AG08395 (cell line): ENCODE results near the gene DCAF15.
"Not testable (repeated sequence)": the region's sequence is repeated elsewhere in the genome, so short reads cannot be mapped to it uniquely, and the experiment has no call there.

Source experiments
- DNase-seq: peaks from one replicate; pipeline ENCODE4 v3.0.0; 2012; ENCODE audit warnings: mixed read lengths, low spot score

The DCAF15 gene, protein sequence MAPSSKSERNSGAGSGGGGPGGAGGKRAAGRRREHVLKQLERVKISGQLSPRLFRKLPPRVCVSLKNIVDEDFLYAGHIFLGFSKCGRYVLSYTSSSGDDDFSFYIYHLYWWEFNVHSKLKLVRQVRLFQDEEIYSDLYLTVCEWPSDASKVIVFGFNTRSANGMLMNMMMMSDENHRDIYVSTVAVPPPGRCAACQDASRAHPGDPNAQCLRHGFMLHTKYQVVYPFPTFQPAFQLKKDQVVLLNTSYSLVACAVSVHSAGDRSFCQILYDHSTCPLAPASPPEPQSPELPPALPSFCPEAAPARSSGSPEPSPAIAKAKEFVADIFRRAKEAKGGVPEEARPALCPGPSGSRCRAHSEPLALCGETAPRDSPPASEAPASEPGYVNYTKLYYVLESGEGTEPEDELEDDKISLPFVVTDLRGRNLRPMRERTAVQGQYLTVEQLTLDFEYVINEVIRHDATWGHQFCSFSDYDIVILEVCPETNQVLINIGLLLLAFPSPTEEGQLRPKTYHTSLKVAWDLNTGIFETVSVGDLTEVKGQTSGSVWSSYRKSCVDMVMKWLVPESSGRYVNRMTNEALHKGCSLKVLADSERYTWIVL

DNA sequence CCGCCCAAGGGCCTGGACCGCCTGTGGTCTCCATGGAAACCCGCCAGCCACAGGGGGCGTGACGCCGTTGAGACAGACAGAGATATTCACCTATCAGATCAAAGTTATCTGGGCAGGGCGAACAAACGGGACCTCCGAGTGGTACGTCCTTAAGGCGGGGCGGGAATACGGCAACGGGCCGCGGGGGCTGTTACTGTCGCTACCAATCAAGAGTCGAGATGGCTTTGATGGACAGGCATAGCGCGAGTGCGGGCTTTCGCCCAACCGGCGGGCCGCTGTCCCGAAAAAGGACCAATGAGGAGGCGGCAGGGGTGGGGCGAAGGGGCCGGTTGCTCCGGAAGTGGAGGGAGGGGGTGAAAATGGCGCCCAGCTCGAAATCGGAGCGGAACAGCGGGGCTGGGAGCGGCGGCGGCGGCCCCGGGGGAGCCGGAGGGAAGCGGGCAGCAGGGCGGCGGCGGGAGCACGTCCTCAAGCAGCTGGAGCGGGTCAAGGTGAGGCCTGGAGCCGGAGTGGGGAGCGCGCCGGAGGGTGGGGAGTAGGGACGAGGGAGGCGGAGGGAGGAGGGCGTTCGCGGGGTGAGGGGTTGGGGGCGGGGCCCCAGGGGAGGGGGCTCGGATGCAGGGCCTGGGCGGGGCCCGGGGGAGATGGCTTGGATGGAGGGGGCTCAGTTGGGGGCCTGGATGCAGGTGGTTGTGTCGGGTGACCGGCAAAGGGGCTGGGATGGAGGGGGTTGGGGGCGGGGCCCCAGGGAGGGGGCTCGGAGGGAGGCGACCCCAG is at the start of gene DCAF15:
DCAF15 (plus strand) TSS at position 356 of the 777 bp plus-strand sequence; CDS start at position 360, 4 bp downstream.
- DNase-seq: peak; percentile 100

DNA sequence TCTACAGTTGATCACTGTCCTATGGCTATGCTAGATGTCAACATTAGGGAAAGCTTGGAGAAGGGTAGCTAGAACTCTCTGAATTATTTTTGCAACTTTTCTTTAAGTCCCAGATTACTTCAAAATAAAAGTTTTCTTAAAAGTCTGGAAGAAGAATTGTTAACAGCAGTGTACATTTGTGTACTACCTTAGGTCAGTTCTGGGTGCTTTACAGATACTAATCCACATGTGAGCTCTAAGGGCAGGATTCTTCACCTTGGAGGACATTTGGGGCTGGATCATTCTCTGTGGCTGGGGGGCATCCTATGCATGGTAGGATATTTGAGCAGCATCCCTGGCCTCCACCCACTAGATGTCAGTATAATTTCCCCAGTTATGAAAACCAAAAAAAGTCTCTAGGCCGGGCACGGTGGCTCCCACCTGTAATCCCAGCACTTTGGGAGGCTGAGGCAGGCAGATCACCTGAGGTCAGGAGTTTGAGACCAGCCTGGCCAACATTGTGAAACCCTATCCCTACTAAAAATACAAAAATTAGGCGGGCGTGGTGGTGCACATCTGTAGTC is 49.2 kb upstream of the DCAF15 start:
- DNase-seq: no peak

DNA sequence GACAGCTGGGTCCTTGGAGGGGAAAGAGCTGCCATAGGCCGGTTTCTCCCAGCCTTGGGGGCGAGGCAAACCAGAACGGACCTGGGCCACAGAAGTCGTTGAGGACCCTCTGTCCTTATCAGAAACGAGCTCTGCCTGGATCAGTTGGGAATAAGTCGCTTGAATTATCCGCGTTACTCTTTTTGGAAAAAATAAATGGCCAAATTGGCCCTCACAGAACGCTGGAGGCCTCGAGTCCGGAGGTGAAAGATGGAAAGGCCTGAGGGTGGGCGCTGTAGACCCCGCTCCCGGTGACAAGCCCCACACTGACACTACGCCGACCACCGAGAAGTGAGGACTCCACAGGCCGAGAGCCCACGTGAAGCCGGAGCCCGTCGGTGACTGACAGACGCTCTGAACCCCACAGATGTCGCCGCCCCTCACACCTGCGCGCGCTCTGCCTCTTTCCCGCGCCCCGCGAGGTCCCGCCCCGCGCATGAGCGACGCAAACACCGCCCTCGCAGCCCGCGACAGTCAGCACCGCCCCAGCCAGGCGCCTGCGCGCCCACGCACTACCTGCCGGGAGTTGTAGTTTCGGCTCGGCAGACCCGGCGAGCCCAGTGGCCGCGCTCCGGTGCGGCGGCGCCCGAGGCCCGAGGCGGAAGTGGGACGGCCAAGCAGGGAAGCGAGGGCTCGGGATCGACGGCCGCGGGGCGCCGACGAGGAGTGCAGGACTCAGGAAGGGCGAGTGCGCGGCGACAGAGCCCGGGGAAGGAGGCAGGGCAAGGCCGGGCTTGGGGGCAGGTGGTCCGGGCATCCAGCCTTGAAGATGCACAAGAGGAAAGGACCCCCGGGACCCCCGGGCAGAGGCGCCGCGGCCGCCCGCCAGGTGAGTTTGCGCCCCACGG is 46.4 kb upstream of the DCAF15 start, which contains the start of the genes BRME1 and CC2D1A:
BRME1 (minus strand) TSS at position 484 of the 887 bp plus-strand sequence. CDS start 1,225 bp downstream, outside the sequence.
CC2D1A (plus strand) TSS at position 568 of the 887 bp plus-strand sequence; CDS start at position 809, 241 bp downstream.
- DNase-seq: peak; percentile 99

DNA sequence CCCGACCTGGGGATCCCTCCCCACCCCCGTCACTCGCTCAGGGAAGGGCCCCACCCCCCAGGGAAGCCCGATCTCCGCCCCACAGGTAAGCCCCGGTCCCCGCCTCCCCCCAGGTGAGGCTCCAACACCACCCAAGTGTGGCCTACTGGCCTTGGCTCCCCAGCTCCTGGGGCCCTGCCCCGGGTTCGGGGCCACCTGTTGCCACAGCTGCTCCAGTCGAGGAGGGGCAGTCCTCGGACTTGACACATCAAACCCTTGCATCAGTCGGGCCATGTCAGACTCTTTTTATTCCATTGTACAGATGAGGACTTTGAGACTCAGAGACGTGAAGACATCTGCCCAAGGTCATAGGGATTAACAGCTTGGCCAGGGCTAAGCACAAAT is 45.8 kb upstream of the DCAF15 start:
- no peak for DNase-seq

DNA sequence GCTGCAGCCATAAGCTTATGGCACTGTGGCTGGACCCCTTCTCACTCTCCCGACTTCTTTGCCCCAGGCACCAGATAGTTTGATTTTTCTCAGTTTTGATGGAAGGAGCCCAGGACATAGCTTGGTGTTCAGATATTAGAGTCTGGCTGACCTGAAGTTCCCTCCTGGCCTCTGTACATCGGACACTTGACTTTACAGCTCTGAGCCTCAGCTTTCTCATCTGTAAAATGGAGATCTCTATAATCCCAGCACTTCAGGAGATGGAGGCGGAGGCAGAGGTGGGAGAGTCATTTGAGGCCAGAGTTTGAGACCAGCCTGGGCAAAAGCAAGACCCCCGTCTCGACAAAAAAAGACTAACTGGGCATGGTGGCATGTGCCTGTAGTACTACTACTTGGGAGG is 45.4 kb upstream of the DCAF15 start:
- DNase-seq: no peak

DNA sequence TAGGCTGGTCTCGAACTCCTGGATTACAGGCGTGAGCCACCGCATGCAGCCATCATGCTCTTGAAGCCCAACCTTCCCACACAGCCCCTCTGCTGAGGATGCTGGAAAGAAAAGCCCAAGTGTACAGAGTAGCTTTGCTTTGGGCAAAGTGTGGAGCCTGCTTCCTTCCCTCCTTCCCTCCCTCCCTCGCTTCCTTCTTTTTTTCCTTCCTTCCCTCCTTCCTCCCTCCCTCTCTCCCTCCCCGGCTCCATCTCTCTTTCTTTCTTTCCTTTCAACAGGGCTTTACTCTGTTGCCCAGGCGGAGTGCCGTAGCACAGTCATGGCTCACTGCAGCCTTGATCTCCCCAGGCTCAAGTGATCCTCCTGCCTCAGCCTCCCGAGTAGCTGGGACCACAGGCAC is 43.6 kb upstream of the DCAF15 start:
- no peak for DNase-seq

DNA sequence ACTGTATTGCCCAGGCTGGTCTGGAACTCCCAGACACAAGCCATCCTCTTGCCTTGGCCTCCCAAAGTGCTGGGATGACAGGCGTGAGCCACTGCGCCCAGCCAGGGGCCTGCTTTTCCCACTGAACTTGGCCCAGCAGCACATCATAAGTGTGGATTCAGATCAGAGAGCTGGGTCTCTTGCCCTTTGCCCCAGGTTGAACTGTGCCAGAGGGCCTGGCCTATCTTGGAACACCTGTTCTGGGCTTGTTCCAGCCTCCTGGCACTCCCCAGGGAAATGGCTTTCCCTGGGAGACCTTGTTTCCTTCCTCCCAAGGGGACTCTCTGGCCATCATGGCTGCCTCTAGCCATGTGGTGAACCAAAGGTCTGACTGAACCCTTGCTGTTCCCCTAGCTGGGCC is 42.9 kb upstream of the DCAF15 start:
- no peak for DNase-seq

DNA sequence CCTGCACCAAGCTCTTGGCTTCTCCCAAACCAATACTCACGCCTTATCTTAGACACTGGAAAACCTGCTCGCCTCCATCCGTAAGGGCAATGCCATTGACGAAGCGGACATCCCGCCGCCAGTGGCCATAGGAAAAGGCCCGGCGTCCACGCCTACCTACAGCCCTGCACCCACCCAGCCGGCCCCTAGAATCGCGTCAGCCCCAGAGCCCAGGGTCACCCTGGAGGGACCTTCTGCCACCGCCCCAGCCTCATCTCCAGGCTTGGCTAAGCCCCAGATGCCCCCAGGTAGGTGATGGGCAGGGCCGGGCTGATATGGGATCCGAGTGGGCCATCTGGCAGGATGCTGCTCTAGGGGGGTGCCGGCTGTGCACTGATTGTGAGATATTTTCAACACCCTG is 39.0 kb upstream of the DCAF15 start:
- DNase-seq: no peak

DNA sequence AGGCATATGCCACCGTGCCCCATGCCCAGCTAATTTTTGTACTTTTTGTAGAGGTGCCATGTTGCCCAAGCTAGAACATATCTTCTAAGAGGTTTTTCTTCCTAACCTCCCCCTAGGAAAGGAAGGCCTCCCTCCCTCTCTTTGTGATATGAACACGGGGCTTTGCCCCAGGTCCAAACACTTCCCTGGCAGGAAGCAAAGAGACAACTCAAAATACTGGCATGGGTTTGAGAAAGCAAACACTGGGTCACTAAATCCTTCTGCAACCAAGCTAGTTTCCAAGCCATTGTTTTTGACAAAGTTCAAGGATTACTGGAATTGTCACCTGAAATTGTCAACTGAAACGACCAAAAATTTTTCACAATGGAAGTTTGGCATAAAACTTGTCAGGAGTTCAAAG is 37.5 kb upstream of the DCAF15 start:
- DNase-seq: no peak

DNA sequence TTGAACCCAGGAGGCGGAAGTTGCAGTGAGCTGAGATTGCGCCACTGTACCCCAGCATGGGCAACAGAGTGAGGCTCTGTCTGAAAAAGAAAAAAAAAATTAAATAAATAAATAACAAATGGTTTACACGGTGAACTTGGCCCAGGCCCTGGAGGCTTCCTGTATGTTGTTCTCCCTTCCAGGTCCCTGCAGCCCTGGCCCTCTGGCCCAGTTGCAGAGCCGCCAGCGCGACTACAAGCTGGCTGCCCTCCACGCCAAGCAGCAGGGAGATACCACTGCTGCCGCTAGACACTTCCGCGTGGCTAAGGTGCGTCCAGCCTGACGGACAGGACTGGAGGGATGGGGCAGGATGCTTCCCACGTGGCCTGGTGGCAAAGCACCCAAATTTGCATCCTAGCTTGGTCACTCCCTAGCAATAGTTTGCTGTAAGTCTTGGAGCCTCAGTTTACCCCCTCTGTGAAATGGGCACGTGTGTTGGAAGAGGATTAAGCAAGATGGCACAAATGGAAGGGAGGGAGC is 34.4 kb upstream of the DCAF15 start:
- no peak for DNase-seq

DNA sequence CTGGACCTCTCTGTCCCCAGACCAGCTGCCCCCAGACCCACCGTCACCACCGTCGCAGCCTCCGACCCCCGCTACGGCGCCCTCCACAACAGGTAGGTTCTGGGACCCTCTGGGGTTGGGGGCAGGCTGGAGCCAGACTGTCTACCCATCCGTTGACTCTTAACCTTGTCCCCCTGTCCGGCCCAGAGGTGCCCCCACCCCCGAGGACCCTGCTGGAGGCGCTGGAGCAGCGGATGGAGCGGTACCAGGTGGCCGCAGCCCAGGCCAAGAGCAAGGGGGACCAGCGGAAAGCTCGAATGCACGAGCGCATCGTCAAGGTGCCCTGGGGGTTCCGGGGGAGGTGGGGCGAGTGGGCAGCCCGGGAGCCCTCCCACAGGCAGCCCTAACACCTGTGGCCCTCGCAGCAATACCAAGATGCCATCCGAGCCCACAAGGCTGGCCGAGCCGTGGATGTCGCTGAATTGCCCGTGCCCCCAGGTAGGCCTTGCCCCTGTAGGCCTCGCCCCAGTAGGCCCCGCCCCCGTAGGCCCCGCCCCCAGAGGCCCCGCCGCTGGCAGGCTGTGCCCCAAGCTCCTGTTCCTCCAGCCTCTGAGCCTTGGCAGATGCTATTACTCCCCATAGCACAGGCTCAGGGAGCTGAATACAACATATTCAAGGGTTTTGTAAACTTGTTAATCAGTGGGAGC is 33.4 kb upstream of the DCAF15 start:
- DNase-seq: no peak

DNA sequence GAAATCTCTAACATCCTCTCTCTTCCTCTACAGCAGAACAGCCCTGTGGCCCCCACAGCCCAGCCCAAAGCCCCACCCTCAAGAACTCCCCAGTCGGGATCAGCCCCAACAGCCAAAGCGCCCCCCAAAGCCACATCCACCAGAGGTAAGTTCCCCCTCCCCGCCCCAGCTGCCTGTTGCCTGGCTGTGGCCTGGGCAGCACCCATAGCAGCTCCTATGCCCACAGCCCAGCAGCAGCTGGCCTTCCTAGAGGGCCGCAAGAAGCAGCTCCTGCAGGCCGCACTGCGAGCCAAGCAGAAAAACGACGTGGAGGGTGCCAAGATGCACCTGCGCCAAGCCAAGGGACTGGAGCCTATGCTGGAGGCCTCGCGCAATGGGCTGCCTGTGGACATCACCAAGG is 31.8 kb upstream of the DCAF15 start:
- DNase-seq: no peak

DNA sequence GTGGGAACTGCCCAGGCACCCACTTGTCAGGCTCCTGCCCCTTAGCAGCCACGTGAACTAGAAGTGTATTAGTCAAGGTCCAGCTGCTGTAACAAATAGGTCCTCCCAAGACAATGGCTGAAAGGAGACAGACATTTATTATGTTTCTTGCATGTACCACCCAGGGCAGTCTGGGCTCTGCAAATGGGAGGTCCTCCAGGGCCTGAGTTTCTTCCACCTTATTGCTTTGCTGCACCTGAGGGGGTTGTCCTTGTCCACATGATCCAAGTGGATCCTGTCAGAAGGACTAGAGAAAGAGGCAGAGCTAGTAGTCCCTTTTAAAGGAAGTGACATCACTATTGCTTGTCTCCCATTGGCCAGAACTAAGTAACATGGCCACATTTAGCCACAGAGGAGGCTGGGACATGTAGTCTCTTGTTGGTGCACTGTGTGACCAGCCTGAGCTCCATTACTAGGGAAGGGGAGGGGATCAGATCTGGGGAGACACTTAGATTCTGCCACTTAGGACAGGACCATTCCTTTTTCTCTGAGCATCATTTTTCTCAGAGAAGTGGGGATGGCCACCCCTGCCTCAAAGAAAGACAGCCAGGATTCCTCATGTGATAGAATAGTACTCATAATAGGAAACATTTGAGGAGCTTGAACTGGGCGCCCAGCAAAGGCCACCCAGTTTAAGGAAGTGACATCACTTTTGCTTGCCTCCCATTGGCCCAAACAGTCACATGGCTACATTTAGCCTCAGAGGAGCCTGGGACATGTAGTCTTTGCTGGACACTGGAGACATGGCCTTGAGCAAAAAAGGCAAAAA is 31.2 kb upstream of the DCAF15 start:
- peak; percentile 62 for DNase-seq

DNA sequence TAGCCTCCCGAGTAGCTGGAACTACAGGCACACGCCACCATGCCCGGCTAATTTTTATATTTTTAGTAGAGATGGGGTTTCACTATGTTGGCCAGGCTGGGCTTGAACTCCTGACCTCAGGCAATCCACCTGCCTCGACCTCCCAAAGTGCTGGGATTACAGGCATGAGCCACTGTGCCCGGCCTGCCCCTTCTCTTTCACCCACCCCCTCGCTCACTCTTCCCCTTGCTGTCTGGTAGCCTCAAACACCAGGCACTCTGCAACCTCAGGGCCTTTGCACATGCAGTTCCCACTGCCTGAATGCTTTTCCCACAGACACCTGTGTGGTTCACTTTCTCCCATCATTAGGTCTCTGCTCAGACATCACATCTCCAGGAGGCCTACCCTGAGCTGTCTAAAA is 30.2 kb upstream of the DCAF15 start:
- DNase-seq: not testable (repeated sequence)

DNA sequence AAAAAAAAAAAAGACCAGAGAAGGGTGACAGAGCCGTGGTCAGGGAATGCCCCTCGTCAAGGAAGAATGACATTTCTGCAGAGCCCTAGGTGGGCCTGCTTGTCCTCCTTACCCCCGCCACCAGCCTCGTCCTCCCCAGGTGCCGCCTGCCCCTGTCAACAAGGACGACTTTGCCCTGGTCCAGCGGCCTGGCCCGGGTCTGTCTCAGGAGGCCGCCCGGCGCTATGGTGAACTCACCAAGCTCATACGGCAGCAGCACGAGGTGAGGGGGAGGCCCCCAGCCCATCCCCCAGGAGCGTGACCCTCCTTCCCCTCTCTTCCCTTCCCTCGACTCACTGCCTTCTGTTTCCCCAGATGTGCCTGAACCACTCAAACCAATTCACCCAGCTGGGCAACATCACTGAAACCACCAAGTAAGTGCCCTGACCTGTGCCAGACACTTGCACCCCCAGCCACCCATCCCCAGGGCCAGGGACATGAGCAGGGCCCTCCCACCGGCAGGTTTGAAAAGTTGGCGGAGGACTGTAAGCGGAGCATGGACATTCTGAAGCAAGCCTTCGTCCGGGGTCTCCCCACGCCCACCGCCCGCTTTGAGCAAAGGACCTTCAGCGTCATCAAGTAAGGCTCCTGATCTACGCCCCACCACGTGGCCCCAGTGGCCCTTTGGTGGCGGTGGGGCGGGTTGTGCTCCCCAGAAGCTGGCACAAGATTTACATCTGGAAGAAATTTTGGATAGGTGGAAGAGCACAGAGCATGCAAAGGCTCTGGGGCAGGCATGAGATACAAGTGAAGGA is 28.9 kb upstream of the DCAF15 start:
- no peak for DNase-seq

DNA sequence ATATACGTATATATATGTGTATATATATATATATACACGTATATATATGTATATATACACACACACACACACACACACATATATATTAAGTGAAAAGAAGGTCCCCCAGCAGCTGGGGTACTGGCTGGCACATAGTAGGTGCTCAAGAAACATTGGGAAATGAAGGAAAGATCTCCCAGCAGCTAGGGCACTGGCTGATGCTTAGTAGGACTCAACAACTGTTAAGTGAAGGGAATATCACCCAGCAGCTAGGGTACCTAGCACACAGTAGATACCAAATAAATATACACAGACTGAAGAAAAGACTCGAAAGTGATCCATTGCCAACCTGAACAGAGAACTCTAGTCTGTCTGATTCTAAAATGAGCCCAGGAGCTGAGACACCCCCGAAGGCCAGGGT is 26.3 kb upstream of the DCAF15 start:
- no peak for DNase-seq

DNA sequence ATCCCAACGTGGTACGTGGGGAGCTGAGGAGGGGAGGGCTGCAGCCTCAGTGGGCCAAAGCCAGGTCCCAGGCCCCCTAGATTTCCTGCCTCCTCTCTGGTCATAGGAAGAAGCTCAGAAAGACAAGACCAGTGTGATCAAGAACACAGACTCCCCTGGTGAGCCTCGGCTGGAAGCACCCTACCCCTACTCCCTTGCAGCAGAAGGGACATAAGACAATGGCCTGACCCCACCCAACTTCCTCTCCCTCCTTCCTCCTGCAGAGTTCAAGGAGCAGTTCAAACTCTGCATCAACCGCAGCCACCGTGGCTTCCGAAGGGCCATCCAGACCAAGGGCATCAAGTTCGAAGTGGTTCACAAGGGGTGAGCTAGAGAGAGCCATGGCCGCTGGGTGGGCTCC is 25.6 kb upstream of the DCAF15 start:
- no peak for DNase-seq

DNA sequence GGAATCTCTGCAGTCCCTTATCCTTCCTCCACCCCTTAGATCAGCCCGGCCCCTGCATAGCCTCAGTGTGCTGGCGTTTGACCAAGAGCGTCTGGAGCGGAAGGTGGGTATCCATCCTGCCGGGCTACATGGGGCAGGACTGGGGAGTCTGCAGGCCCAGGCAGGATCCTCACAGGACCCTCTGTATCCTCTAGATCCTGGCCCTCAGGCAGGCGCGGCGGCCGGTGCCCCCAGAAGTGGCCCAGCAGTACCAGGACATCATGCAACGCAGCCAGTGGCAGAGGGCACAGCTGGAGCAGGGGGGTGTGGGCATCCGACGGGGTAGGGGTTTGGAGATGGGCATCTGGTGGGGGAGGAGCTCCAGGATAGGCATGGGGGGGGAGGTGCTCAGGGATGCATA is 23.0 kb upstream of the DCAF15 start:
- DNase-seq: no peak

DNA sequence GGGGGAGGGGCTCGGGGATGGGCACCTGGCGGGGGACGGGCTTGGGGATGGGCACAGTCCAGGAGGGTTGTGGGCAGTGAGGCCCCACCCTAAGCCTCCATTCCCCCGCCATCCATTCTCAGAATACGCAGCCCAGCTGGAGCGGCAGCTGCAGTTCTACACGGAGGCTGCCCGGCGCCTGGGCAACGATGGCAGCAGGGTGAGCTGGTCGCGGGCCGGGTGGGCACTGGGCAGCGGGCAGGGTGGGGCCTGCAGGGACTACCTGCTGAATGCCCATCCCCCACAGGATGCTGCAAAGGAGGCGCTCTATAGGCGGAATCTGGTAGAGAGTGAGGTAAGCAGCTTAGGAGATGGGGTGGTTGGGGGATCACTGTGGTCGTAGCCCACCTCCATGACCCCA is 22.4 kb upstream of the DCAF15 start:
- no peak for DNase-seq
